Activated CD4-positive, alpha-beta memory T cell treated with anti-CD3 and anti-CD28 coated beads for 36 hours (primary cell): ENCODE data around the gene RRM2. TPM values are rescaled to one million over a fixed set of nuclear protein-coding genes. Genes with fewer than 3 reads are reported as not detected.
A peak's percentile ranks its signal among the peaks of the same experiment; 100 is the strongest.

ENCODE experiments used
- CTCF ChIA-PET: fragments of 350-600 bp; sonication (Branson Sonifier 250); formaldehyde crosslinking; loops from one replicate; lab custom pipeline; 2021; ENCODE audit warnings: antibody characterized with exemption, inconsistent platforms; lab: Charles Lee
- POLR2A ChIA-PET: fragments of 350-600 bp; sonication (Branson Sonifier 250); formaldehyde crosslinking; loops from one replicate; lab custom pipeline; 2021; ENCODE audit warnings: antibody characterized with exemption; lab: Charles Lee
- DNase-seq: peaks from one replicate; pipeline ENCODE4 v3.0.0-alpha.2; 2020
- H3K27ac Mint-ChIP-seq: one replicate; pipeline ENCODE4 v1.8.0; 2021; ENCODE audit warnings: mixed read lengths
- H3K27me3 Mint-ChIP-seq: one replicate; pipeline ENCODE4 v1.8.0; 2021; ENCODE audit warnings: mixed read lengths
- H3K36me3 Mint-ChIP-seq: one replicate; pipeline ENCODE4 v1.8.0; 2021; ENCODE audit warnings: mixed read lengths
- H3K4me1 Mint-ChIP-seq: one replicate; pipeline ENCODE4 v1.8.0; 2021; ENCODE audit warnings: low read depth, mixed read lengths
- H3K4me3 Mint-ChIP-seq: one replicate; pipeline ENCODE4 v1.8.0; 2021; ENCODE audit warnings: mild to moderate bottlenecking, mixed read lengths
- H3K9me3 Mint-ChIP-seq: one replicate; pipeline ENCODE4 v1.8.0; 2021; ENCODE audit warnings: mixed read lengths
- intact Hi-C: fragments of 100-400 bp; cut with micrococcal nuclease; formaldehyde crosslinking; loops from one replicate; pipeline ENCODE4 v1.15.1; 2023
- total RNA-seq, 2 experiments: library from RNA; stranded (reverse); gene quantifications; one replicate each; pipeline ENCODE4 v1.2.3, GENCODE V29; 2021

The RRM2 gene
- total RNA-seq, 2 experiments from 2014 or later = 523 to 528 TPM

- H3K4me1 Mint-ChIP-seq = peaks cover 16% of the 10 kb centered on the region
- peak overlapping the region; percentile 49 for H3K4me3 Mint-ChIP-seq
- POLR2A ChIA-PET = no interaction called here
- H3K27ac Mint-ChIP-seq = no peak overlapping the region
- no peaks in the 10 kb centered on the region for H3K36me3 Mint-ChIP-seq
- CTCF ChIA-PET = interaction anchor here (0.7 to 1.8 kb wide), 2 partner anchors 8 to 64 kb away, joined by 3 to 9 read pairs; no protein-coding TSS in a partner anchor
- intact Hi-C loops = no loop called here
- DNase-seq = peak; percentile 35
- H3K27me3 Mint-ChIP-seq = peaks cover 76% of the 10 kb centered on the region
- H3K9me3 Mint-ChIP-seq = no peaks in the 10 kb centered on the region
Observed at GRCh38 chr2:10080536-10081304, 41.8 kb upstream of the RRM2 start.

DNA sequence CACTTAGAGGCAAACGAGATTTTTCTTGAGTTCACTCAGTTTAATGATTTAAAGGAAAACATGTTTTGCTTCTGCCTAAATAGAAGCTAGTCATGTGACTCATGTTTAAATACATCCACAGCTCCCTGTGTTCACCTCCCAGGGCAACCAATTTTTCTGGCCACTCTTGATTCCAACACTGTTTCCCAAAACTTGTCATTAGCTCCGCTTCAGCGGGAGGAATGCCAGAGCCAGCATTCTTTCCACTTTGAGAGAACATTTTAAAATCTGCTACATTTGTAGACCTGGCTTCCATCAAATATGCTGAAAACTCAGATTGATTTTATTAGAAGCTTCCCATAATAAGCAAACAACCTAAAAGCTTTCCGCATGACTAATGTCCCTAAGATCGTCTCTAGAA is 39.5 kb upstream of the RRM2 start:
- ChIA-PET CTCF (interaction anchor here (0.8 to 1.9 kb wide), 6 partner anchors 10 to 352 kb away, joined by 3 to 25 read pairs (median 4); no protein-coding TSS in a partner anchor), POLR2A (interaction anchor here (0.7 kb wide), 1 partner anchor 157 kb away, joined by 3 read pairs; no protein-coding TSS in a partner anchor)
- no peak overlapping the region for H3K4me3 Mint-ChIP-seq
- H3K9me3 Mint-ChIP-seq = no peaks in the 10 kb centered on the region
- peaks cover 69% of the 10 kb centered on the region for H3K27me3 Mint-ChIP-seq
- no peak for DNase-seq
- H3K36me3 Mint-ChIP-seq = no peaks in the 10 kb centered on the region
- no peak overlapping the region for H3K27ac Mint-ChIP-seq
- intact Hi-C loops = no loop called here
- peaks cover 16% of the 10 kb centered on the region for H3K4me1 Mint-ChIP-seq

- Mint-ChIP-seq H3K9me3 (no peaks in the 10 kb centered on the region), H3K27me3 (peaks cover 62% of the 10 kb centered on the region), H3K4me1 (peaks cover 16% of the 10 kb centered on the region), H3K27ac (no peak overlapping the region), H3K4me3 (no peak overlapping the region), H3K36me3 (no peaks in the 10 kb centered on the region)
- ChIA-PET POLR2A (no interaction called here), CTCF (interaction anchor here (1.1 to 1.9 kb wide), 3 partner anchors 10 to 325 kb away, joined by 4 to 25 read pairs (median 5); no protein-coding TSS in a partner anchor)
- DNase-seq = no peak
- intact Hi-C loops = no loop called here
Observed at GRCh38 chr2:10083692-10084211, 38.8 kb upstream of the RRM2 start.

DNA sequence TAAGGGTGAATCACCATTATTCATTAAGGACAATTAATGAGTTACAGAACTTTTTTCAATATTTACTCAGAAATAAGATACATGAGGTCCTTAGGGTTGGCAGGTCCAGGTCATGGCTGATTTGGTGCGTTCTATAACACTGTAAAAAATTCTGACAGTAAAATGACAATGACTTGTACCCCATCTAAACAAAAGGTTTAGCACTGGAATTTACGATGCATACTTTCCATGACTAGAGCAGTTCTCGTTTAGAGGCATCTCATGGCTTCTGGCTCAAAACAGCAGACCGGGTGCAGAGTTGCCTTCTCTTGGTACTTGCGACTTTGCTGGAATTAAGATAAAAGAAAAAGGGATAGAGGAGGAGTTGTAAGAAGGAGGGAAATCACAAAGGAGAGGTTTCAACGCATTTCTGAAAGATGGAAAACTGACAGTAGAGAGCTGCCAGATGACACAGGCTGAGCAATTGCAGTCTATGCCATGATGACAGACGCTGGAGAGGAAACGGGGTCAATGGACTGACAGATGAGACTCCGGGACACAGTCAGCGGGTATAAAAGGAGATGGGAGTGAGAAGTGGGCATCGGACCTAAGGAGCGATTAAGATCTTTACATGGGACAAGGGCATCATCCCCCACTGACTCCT is 38.2 kb upstream of the RRM2 start:
- peaks cover 59% of the 10 kb centered on the region for H3K27me3 Mint-ChIP-seq
- no peak overlapping the region for H3K27ac Mint-ChIP-seq
- POLR2A ChIA-PET = no interaction called here

DNA sequence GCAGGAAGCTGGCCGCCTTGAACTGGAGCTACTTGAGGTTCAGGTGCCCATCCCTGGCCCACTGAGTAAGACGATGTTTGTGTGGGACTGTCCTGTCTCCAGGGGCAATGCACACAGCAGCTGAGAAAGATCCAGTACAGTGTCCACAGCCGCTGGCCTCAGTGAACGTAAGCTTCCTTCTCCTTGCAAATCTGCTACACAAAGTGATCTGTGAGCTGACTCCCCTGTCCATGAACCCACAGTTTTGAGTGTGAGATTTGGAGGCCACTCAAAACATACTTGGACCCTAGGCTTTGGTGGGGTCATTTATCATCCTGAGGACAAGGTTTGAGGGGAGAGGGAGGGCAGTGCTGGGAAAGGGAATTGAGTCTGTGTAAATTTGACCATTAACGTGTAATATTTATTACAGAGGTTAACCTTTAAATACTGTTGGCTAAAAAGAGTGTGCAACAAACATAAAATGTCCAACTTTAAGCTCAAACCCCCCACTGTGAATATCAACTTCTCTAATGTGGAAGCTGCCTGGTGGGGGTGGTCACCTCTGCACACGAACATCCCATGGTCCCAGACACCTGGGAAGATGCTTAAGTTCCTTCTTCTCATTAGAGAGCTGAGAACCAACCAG is 37.4 kb upstream of the RRM2 start:
- H3K36me3 Mint-ChIP-seq = no peaks in the 10 kb centered on the region
- H3K4me3 Mint-ChIP-seq = no peak overlapping the region
- ChIA-PET CTCF (interaction anchor here (1.0 to 2.3 kb wide), 7 partner anchors 9 to 101 kb away, joined by 3 to 22 read pairs (median 4); no protein-coding TSS in a partner anchor), POLR2A (no interaction called here)
- peaks cover 67% of the 10 kb centered on the region for H3K27me3 Mint-ChIP-seq
- H3K27ac Mint-ChIP-seq = no peak overlapping the region
- H3K9me3 Mint-ChIP-seq = no peaks in the 10 kb centered on the region
- no peak for DNase-seq
- intact Hi-C loops = no loop called here
- peaks cover 13% of the 10 kb centered on the region for H3K4me1 Mint-ChIP-seq

More for the DNA sequence above, 38.2 kb upstream of the RRM2 start:
- Mint-ChIP-seq H3K4me3 (no peak overlapping the region), H3K9me3 (no peaks in the 10 kb centered on the region), H3K36me3 (no peaks in the 10 kb centered on the region), H3K4me1 (peaks cover 13% of the 10 kb centered on the region)
- DNase-seq = no peak
- intact Hi-C loops = no loop called here
- CTCF ChIA-PET = interaction anchor here (1.3 to 2.3 kb wide), 4 partner anchors 8 to 100 kb away, joined by 3 to 22 read pairs (median 11); no protein-coding TSS in a partner anchor

DNA sequence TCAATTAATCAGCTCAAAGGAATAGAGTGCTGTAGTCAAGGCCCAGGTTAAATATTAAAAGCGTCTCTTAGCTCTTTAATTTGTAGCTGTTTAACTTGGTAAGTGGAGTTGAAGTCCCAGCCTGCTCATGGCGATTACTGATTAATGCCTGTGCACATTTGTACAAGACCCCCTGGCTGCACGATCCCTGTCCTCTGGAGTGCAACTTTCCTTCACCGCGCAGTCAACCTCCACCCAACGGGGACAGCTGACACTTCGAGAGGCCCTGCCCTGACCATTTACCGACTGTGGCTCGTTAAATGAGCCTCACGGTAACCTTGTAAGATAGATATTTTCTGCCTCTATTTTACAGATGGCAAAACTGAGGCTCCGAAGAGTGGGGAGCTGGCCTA is 36.9 kb upstream of the RRM2 start:
- no peaks in the 10 kb centered on the region for H3K9me3 Mint-ChIP-seq
- no peak for DNase-seq
- ChIA-PET POLR2A (no interaction called here), CTCF (interaction anchor here (1.0 to 2.3 kb wide), 7 partner anchors 9 to 101 kb away, joined by 3 to 22 read pairs (median 4); no protein-coding TSS in a partner anchor)
- H3K4me1 Mint-ChIP-seq = peaks cover 13% of the 10 kb centered on the region
- intact Hi-C loops = no loop called here
- peaks cover 69% of the 10 kb centered on the region for H3K27me3 Mint-ChIP-seq
- H3K4me3 Mint-ChIP-seq = no peak overlapping the region
- H3K27ac Mint-ChIP-seq = no peak overlapping the region
- no peaks in the 10 kb centered on the region for H3K36me3 Mint-ChIP-seq

- H3K9me3 Mint-ChIP-seq = peaks cover 1% of the 10 kb centered on the region
- H3K36me3 Mint-ChIP-seq = peaks cover under 1% of the 10 kb centered on the region
- H3K27me3 Mint-ChIP-seq = peaks cover 66% of the 10 kb centered on the region
- H3K27ac Mint-ChIP-seq = no peak overlapping the region
- POLR2A ChIA-PET = interaction anchor here (0.6 kb wide), 1 partner anchor 106 kb away, joined by 3 read pairs; no protein-coding TSS in a partner anchor
- H3K4me1 Mint-ChIP-seq = peaks cover 10% of the 10 kb centered on the region
- H3K4me3 Mint-ChIP-seq = no peak overlapping the region
- CTCF ChIA-PET = interaction anchor here (1.5 to 2.9 kb wide), 2 partner anchors 10 to 15 kb away, joined by 8 to 15 read pairs; no protein-coding TSS in a partner anchor
- no peak for DNase-seq
- intact Hi-C loops = no loop called here
Observed at GRCh38 chr2:10086950-10087349, 35.6 kb upstream of the RRM2 start.

DNA sequence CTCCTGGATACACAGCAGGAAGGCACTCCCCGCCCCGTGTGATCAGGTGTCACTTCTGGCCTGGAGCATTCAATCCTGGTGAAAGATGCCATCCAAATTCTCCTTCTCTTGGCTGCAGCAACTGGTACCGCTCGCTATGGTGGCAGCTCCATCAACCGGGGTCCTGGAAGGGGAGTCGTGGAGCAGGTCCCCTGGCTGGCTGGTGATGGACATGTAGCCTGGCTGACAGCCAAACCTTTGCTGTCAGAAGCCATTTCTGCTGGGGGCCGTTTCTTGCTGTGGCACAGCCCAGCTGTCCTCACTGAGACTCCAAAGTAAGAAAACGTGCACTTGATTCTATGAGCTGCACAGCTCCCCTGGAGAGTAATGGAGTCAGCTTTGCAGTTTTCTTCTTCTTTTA is 35.2 kb upstream of the RRM2 start:
- POLR2A ChIA-PET = interaction anchor here (0.6 kb wide), 1 partner anchor 106 kb away, joined by 3 read pairs; no protein-coding TSS in a partner anchor
- CTCF ChIA-PET = interaction anchor here (1.5 to 2.9 kb wide), 2 partner anchors 10 to 15 kb away, joined by 8 to 15 read pairs; no protein-coding TSS in a partner anchor

DNA sequence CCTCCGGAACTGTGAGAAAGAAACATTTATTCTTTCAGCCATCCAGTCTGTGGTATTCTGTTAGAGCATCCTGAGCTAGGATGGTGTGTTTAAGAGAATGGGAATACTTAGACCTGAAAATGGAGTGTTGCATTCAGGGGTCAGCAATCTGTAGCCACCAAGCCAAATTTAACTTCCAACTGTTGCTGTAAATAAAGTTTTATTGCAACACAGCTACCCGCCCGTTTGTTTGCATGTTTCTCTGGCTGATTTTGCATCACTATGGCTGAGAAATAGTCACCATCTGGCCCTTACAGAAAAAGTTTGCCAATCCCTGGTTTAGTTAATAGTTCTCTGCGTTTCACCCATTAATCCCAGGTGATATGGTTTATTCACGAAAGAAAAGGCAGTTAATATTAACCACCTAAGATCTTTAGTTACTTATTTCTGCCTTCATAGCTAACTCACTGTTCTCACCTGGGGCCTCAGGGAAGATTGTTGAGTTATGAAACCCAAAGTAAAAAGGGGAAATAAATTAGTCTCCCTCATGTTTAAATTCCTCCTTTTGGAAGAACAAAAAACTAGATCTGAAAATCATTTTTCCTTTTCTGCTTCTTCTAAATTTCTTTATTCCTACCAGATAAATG is 32.9 kb upstream of the RRM2 start:
- H3K36me3 Mint-ChIP-seq = peaks cover 6% of the 10 kb centered on the region
- ChIA-PET POLR2A (no interaction called here), CTCF (interaction anchor here (0.6 to 4.8 kb wide), 6 partner anchors 7 to 346 kb away, joined by 3 to 37 read pairs (median 6); no protein-coding TSS in a partner anchor)
- peaks cover 58% of the 10 kb centered on the region for H3K27me3 Mint-ChIP-seq
- H3K9me3 Mint-ChIP-seq = peaks cover 7% of the 10 kb centered on the region
- H3K4me1 Mint-ChIP-seq = peaks cover 3% of the 10 kb centered on the region
- H3K4me3 Mint-ChIP-seq = no peak overlapping the region
- no peak for DNase-seq
- H3K27ac Mint-ChIP-seq = no peak overlapping the region
- intact Hi-C loops = no loop called here

More for the DNA sequence above, 35.2 kb upstream of the RRM2 start:
- no peak for DNase-seq
- H3K9me3 Mint-ChIP-seq = peaks cover 5% of the 10 kb centered on the region
- intact Hi-C loops = no loop called here
- peaks cover 5% of the 10 kb centered on the region for H3K36me3 Mint-ChIP-seq
- H3K27me3 Mint-ChIP-seq = peaks cover 68% of the 10 kb centered on the region
- H3K27ac Mint-ChIP-seq = no peak overlapping the region
- H3K4me3 Mint-ChIP-seq = no peak overlapping the region
- H3K4me1 Mint-ChIP-seq = peaks cover 10% of the 10 kb centered on the region

GRCh38 chr2:10091182-10091888 is 31.2 kb upstream of the RRM2 start:
- DNase-seq = peak; percentile 27
- Mint-ChIP-seq H3K27me3 (peaks cover 49% of the 10 kb centered on the region), H3K4me3 (peak overlapping the region; percentile 61), H3K4me1 (peaks cover 3% of the 10 kb centered on the region), H3K9me3 (peaks cover 7% of the 10 kb centered on the region), H3K27ac (no peak overlapping the region), H3K36me3 (peaks cover 6% of the 10 kb centered on the region)
- CTCF ChIA-PET = interaction anchor here (0.6 to 4.8 kb wide), 9 partner anchors 10 to 344 kb away, joined by 3 to 37 read pairs (median 5); no protein-coding TSS in a partner anchor
- POLR2A ChIA-PET = interaction anchor here (0.8 kb wide), 1 partner anchor 42 kb away, joined by 4 read pairs; no protein-coding TSS in a partner anchor
- intact Hi-C loops = no loop called here
